ENCODE results near the gene MCRIP2. TPM values are rescaled to one million over a fixed set of nuclear protein-coding genes. Genes with fewer than 3 reads are reported as not detected.

MCRIP2 gene
- total RNA-seq, 4 donors from 2014 or later: 19.2 to 60.7 (median 39.7) TPM

DNA sequence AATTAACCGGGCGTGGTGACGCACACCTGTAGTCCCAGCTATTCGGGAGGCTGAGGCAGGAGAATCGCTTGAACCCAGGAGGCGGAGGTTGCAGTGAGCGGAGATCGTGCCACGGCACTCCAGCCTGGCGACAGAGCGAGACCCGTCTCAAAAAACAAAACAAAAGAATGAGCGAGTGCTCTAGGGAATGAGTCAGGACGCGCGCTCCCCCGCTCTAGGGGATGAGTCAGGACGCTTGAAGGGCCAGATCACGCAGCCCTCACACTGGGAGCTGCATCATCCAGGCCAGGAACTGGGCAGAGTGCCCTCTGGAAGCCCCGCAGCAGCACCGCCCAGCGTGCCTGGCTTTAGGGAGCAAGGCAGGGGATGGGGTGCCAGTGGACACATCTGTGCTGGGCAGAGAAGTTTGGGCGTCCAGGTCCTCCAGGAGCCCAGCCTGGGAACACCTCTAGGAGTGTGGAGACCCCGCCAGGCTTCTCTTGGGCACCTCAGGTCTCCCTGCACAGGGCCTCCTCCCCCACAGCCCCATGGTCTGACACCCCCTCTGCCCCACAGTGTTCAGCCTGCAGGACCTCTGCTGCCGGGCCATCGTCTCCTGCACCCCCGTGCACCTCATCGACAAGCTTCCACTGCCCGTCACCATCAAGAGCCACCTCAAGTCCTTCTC is 14.7 kb upstream of the MCRIP2 start:
- TF ChIP-seq, protein P1, sequence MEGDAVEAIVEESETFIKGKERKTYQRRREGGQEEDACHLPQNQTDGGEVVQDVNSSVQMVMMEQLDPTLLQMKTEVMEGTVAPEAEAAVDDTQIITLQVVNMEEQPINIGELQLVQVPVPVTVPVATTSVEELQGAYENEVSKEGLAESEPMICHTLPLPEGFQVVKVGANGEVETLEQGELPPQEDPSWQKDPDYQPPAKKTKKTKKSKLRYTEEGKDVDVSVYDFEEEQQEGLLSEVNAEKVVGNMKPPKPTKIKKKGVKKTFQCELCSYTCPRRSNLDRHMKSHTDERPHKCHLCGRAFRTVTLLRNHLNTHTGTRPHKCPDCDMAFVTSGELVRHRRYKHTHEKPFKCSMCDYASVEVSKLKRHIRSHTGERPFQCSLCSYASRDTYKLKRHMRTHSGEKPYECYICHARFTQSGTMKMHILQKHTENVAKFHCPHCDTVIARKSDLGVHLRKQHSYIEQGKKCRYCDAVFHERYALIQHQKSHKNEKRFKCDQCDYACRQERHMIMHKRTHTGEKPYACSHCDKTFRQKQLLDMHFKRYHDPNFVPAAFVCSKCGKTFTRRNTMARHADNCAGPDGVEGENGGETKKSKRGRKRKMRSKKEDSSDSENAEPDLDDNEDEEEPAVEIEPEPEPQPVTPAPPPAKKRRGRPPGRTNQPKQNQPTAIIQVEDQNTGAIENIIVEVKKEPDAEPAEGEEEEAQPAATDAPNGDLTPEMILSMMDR (IDR thresholded peaks at IDR 0.05; ENCODE audit: low read depth): no peak

DNA sequence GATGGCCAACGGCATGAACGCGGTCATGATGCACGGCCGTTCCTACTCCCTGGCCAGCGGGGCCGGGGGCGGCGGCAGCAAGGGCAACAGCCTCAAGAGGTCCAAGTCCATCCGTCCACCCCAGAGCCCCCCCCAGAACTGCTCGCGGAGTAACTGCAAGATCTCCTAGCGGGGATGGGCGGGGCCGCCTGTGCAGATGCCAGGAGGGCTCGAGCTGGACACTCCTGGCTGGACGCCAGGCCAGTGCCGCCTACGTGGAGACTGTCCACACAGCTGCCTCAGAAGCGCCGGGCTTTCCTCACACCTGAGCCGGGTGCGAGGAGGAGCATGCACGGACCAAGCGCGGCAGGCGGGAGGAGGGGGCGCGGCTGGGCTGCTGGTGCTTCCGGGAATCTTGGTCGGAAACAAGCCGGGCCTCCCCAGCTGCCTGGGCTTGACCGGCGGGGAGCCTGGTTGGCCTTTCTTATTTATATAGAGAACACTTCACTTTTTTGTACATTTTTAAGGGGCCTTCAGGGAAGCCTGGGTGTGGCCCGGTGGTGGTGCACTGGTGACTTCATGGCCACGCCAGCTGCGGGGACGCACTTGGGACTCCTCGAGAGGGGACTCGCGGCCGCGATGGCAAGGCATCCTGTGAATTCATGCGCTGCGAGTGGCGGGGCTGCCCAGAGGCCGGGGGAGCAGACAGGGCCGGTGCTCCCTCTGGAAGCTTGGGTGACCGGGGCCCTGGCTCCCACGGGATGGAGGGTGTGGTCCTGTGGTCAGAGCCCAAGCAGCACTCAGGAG is 14.0 kb upstream of the MCRIP2 start:
- TF ChIP-seq, protein P1 (IDR thresholded peaks at IDR 0.05; ENCODE audit: low read depth): no peak

DNA sequence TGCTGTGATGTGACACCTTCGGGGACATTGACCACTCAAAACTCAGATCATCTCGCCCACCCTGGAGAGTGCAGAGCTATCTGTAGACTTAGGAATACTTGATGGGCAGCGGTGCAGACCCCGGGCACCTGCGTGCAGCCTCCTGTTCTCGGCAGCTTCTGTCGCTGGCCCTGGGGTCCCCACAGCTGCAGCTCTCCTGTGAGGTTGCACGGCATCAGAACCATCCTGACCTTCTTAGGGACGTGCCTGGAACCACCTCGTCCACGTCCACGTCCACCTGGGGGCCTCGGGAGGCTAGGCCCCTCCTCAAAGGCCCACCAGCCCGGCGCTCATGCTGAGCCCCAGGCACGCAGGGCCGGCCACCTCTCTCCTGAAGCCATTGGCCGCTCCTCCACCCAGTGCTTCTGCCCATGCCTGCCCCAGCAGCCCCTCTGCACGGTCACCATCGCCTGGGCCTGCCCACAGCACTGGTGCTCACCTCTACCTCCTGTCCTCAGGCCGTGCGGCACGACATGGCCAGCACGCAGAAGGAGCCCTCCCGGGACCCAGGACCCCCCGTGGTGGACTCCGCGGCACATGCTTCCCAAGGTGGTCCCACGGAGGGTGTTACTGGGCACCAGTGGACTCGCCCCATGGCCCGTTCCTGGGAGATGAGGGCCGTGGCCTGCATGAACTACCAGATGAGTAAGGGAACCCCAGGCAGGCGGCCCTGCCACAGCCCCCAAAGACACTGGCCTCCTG is 13.1 kb upstream of the MCRIP2 start:
- TF ChIP-seq, protein P1 (IDR thresholded peaks at IDR 0.05; ENCODE audit: low read depth): no peak

DNA sequence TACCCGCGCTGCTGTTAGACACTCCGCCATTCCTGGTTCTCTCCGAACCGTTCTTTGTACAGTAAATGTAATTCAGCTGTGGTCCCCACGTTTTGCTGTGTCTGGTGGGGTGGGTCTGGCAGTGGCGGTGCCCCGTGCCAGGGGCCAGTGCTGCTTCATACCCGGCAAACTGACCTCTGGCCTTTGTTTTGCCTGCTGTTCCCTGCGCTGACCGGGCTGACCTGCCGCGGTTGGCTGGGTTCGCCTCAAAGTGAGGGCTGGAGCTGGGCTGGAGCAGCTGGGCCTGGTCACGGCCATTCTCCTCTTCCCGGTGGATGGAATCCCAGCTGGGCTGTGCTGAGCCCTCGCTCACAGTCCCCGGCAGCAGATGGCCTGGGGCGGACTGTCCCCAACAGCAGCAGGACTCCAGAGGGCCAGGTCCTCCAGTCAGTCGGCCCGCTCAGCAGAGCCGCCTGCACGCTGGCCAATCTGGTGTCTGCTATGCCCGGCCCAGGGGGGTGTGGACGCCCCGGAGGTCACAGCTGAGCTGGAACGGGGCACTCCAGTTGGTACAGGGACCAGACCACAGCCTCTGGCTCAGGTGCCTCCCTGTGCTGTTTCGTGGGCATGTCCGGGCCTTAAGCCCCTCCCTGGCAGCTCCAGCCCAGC is 12.3 kb upstream of the MCRIP2 start:
- TF ChIP-seq, protein P1 (IDR thresholded peaks at IDR 0.05; ENCODE audit: low read depth): no peak

DNA sequence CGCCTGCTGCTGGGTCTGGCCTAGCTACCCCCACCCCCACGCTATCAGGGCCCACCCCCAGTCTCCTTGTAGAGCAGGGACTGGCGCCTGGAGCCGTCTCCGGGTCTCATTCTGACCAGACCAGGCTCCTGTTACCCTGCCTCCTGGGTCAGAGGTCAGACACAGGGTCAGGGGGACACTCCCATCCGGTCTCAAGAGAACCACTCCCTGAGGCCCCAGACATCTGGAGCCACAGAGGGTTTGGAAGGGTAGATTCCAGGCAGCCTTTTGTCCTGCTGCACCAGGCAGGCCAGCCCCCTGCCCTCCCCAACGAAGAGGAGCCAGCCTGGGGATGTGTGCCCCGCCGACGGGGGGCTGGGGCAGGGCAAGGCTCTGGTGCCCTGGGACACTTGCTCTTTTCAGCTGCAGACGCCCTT is 11.8 kb upstream of the MCRIP2 start:
- TF ChIP-seq, protein P1 (IDR thresholded peaks at IDR 0.05; ENCODE audit: low read depth): no peak

DNA sequence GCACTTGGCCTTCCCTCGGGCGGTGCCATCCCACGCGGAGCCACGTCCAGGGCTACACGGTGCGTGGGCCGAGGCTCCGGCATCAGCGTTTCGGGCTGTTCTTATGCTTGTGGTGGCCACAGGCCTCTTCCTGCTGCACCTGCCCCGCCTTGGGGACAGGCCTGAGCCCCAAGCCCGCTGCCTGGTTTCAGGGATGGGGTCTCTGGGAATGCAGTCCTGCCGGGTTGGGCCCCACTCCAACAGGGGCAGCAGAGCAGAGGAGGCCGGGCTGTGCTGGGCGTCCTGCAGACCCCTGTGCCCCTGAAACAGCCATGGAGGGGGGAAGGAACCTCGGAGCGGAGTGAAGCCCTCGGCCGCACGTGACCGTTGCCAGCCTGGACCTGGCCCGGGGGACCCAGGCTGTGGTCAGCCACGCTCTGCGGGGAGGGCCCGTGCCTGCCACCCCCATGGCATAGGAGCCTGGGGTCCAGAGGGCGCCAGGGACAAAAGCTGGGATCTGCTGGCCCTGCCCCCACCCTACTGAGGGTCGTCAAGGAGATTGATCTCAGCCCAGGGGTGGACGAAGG is 11.3 kb upstream of the MCRIP2 start:
- TF ChIP-seq, protein P1 (IDR thresholded peaks at IDR 0.05; ENCODE audit: low read depth): no peak

Measured in subcutaneous adipose tissue (tissue), 4 donors.